ENCODE measurements around the gene IDE. TPM values are rescaled to one million over a fixed set of nuclear protein-coding genes. Genes with fewer than 3 reads are reported as not detected.

The IDE gene
- total RNA-seq, 4 donors from 2014 or later, result 41.2 to 71.0 (median 52.9) TPM

GRCh38 chr10:92552310-92552709 is 21.6 kb downstream of the IDE start:
- TF ChIP-seq CTCF (IDR thresholded peaks at IDR 0.05 in 4 of 5, conservative IDR thresholded peaks at IDR 0.05 in 1 of 5), result no peak
- no peak for TF ChIP-seq POLR2A (IDR thresholded peaks at IDR 0.05)
- H3K27ac ChIP-seq, result no peak overlapping the region
- intact Hi-C loops (cut with DNase I; ENCODE audit: low total_unique reads) (no loop called here), in situ Hi-C loops (cut with MboI; ENCODE audit: low sequenced_read_pairs in 4 of 4) (no loop called here)
- H3K27me3 ChIP-seq, result no peaks in the 10 kb centered on the region
- H3K36me3 ChIP-seq, result peaks cover 0 to 22% of the 10 kb centered on the region in 2 donors
- no peak for ATAC-seq
- no peak overlapping the region for H3K4me3 ChIP-seq
- no peaks in the 10 kb centered on the region for H3K4me1 ChIP-seq
- H3K9me3 ChIP-seq, result no peaks in the 10 kb centered on the region
- no peak for DNase-seq

- peaks cover 0 to 11% of the 10 kb centered on the region in 2 donors for H3K36me3 ChIP-seq
- no peak for DNase-seq
- intact Hi-C loops (cut with DNase I; ENCODE audit: low total_unique reads), result loop anchor here (2.0 kb wide), 1 partner anchor 26 kb away; no protein-coding TSS in a partner anchor
Observed at GRCh38 chr10:92550924-92551323, 23.0 kb downstream of the IDE start.

GRCh38 chr10:92547676-92548075 is 26.2 kb downstream of the IDE start:
- in situ Hi-C loops (cut with MboI; ENCODE audit: low sequenced_read_pairs in 4 of 4), result no loop called here
- ATAC-seq, result no peak

More at GRCh38 chr10:92550924-92551323, 23.0 kb downstream of the IDE start:
- no peaks in the 10 kb centered on the region for H3K9me3 ChIP-seq
- no peaks in the 10 kb centered on the region for H3K27me3 ChIP-seq
- no peaks in the 10 kb centered on the region for H3K4me1 ChIP-seq
- in situ Hi-C loops (cut with MboI; ENCODE audit: low sequenced_read_pairs in 4 of 4), result no loop called here
- no peak overlapping the region for H3K4me3 ChIP-seq
- H3K27ac ChIP-seq, result no peak overlapping the region
- no peak for TF ChIP-seq POLR2A (IDR thresholded peaks at IDR 0.05)
- no peak for TF ChIP-seq CTCF (IDR thresholded peaks at IDR 0.05 in 4 of 5, conservative IDR thresholded peaks at IDR 0.05 in 1 of 5)
- no peak for ATAC-seq

GRCh38 chr10:92545556-92545955 is 28.3 kb downstream of the IDE start:
- no peak overlapping the region for H3K27ac ChIP-seq
- no peaks in the 10 kb centered on the region for H3K36me3 ChIP-seq
- TF ChIP-seq POLR2A (IDR thresholded peaks at IDR 0.05), result no peak
- H3K9me3 ChIP-seq, result no peaks in the 10 kb centered on the region
- no peaks in the 10 kb centered on the region for H3K4me1 ChIP-seq
- DNase-seq (no peak), ATAC-seq (no peak)
- in situ Hi-C loops (cut with MboI; ENCODE audit: low sequenced_read_pairs in 4 of 4), result no loop called here
- H3K4me3 ChIP-seq, result no peak overlapping the region
- H3K27me3 ChIP-seq, result no peaks in the 10 kb centered on the region
- intact Hi-C loops (cut with DNase I; ENCODE audit: low total_unique reads), result no loop called here

More at GRCh38 chr10:92547676-92548075, 26.2 kb downstream of the IDE start:
- Histone ChIP-seq H3K9me3 (no peaks in the 10 kb centered on the region), H3K27me3 (no peaks in the 10 kb centered on the region), H3K27ac (no peak overlapping the region), H3K4me3 (no peak overlapping the region), H3K36me3 (no peaks in the 10 kb centered on the region), H3K4me1 (no peaks in the 10 kb centered on the region)
- intact Hi-C loops (cut with DNase I; ENCODE audit: low total_unique reads), result no loop called here
- no peak for DNase-seq
- TF ChIP-seq POLR2A (IDR thresholded peaks at IDR 0.05) (no peak), CTCF (IDR thresholded peaks at IDR 0.05 in 4 of 5, conservative IDR thresholded peaks at IDR 0.05 in 1 of 5) (no peak)

- Histone ChIP-seq H3K4me1 (no peaks in the 10 kb centered on the region), H3K9me3 (no peaks in the 10 kb centered on the region), H3K4me3 (no peak overlapping the region), H3K27me3 (no peaks in the 10 kb centered on the region), H3K27ac (no peak overlapping the region), H3K36me3 (no peaks in the 10 kb centered on the region)
- TF ChIP-seq CTCF (IDR thresholded peaks at IDR 0.05 in 4 of 5, conservative IDR thresholded peaks at IDR 0.05 in 1 of 5), result no peak
- TF ChIP-seq POLR2A (IDR thresholded peaks at IDR 0.05), result no peak
- in situ Hi-C loops (cut with MboI; ENCODE audit: low sequenced_read_pairs in 4 of 4), result no loop called here
- intact Hi-C loops (cut with DNase I; ENCODE audit: low total_unique reads), result no loop called here
- no peak for DNase-seq
- no peak for ATAC-seq
Observed at GRCh38 chr10:92544296-92544695, 29.6 kb downstream of the IDE start.
